ENCODE data around the gene DQX1. TPM values are rescaled to one million over a fixed set of nuclear protein-coding genes. Genes with fewer than 3 reads are reported as not detected.

DQX1 gene
- total RNA-seq, 1 donor = not detected

- DNase-seq (ENCODE audit: low read depth) = no peak
- TF ChIP-seq CTCF (IDR thresholded peaks at IDR 0.05; ENCODE audit: insufficient read depth, low read depth, low read length) = no peak
- H3K4me3 ChIP-seq (ENCODE audit: low read depth, low read length) = no peak overlapping the region
Measured at GRCh38 chr2:74559912-74560311, 33.9 kb upstream of the DQX1 start.

DNA sequence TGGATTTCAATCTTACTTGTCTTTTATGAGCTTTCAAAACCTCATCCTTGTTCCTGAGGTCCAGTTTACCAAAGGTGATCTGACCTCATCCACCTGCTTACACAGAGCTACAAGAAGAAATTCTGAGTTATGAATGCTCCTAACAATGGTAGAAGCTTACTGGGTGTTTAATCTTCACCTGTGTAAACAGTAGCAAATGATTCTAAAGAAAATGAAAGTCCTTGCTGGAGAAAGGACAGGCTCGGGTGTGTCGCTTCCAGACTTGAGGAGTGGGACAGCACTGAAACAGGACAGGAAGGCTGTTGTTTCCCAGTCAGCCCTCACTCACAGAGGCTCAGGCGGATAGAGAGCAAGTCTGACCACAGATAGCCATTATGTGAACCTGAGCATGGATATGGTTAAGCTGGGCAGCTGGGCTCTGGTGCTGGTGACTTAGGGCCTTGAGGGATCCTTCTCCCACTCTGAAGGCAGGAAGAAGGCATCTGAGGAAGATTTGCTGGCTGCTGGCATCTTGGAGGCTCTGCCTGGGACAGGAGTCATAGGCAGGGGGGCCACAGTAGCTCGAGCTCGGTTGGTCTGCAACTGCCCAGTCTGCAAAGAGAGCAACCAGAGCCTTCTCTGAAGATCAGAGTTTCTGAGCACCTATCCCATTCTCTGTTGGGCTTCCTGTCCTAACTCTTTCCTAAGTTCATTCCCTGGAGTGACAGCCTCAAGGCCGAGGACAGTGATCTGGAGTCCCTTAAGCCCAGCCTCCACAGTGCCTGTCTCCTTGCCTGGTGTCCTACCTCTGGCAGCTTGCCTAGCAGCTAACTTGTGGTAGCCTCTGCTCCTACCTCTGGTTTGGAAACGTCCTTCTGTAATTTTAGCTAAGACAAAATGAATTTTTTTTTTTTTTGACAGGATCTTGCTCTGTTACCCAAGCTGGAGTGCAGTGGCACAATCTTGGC lies 32.5 kb upstream of the DQX1 start:
- no peak for DNase-seq (ENCODE audit: low read depth)
- no peak overlapping the region for H3K4me3 ChIP-seq (ENCODE audit: low read depth, low read length)
- TF ChIP-seq CTCF (IDR thresholded peaks at IDR 0.05; ENCODE audit: insufficient read depth, low read depth, low read length) = no peak

- no peak for DNase-seq (ENCODE audit: low read depth)
- H3K4me3 ChIP-seq (ENCODE audit: low read depth, low read length) = no peak overlapping the region
- TF ChIP-seq CTCF (IDR thresholded peaks at IDR 0.05; ENCODE audit: insufficient read depth, low read depth, low read length) = no peak
Measured at GRCh38 chr2:74556831-74557370, 30.9 kb upstream of the DQX1 start.

GRCh38 chr2:74556159-74556558 lies 30.1 kb upstream of the DQX1 start:
- no peak overlapping the region for H3K4me3 ChIP-seq (ENCODE audit: low read depth, low read length)
- DNase-seq (ENCODE audit: low read depth) = no peak
- no peak for TF ChIP-seq CTCF (IDR thresholded peaks at IDR 0.05; ENCODE audit: insufficient read depth, low read depth, low read length)

DNA sequence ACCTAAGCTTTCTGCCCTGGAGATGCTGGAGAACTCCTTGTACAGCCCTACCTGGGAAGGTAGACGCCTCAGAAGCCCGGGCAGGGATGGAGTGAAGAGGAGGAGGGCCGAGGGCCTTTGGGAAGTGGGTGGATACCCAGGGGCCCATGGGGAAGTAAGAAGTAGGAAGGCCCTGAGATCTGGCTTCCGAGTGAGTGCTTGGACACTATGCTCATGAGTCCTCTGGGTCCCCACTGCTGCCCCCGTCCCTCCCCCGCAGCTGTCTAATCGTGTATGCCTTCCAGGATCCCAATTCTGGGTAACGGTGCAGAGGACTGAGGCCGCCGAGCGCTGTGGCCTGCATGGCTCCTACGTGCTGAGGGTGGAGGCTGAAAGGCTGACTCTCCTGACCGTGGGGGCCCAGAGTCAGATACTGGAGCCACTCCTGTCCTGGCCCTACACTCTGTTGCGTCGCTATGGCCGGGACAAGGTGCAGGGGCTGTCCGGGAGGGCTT lies 29.6 kb upstream of the DQX1 start:
- peak overlapping the region; percentile 88 for H3K4me3 ChIP-seq (ENCODE audit: low read depth, low read length)
- no peak for DNase-seq (ENCODE audit: low read depth)
- no peak for TF ChIP-seq CTCF (IDR thresholded peaks at IDR 0.05; ENCODE audit: insufficient read depth, low read depth, low read length)

DNA sequence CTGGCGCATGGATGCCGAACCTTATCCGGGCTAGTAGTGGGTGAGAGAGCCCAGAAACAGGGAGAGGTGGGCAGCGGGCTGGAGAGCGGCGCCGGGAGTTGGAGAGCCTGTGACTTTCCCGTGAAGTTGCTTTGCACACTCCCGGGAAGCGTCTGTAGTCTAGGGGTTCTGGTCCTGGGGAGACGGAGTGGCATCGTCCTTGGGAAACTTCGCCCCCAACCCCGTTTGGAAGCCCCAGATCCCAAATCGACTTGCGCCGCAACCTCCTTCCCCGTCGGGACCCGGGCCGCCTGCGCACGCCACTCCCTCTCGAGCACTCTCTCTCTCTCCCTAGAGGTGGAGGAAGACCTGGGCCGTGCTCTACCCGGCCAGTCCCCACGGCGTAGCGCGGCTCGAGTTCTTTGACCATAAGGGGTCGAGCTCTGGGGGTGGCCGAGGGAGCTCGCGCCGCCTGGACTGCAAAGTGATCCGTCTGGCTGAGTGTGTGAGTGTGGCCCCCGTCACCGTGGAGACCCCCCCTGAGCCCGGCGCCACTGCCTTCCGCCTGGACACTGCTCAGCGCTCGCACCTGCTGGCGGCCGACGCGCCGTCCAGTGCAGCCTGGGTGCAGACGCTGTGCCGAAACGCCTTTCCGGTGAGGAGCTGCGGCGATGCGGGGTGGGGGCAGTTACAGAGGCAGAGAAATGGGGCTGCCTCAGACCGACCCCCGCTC lies 28.9 kb upstream of the DQX1 start:
- DNase-seq (ENCODE audit: low read depth) = peak; percentile 52
- H3K4me3 ChIP-seq (ENCODE audit: low read depth, low read length) = peak overlapping the region; percentile 88
- no peak for TF ChIP-seq CTCF (IDR thresholded peaks at IDR 0.05; ENCODE audit: insufficient read depth, low read depth, low read length)
